GM12892 (cell line): ENCODE measurements around the gene FGF7.

Source experiments
- POLR2A ChIP-seq: IDR thresholded peaks from 2 replicates; pipeline ENCODE4 v1.6.1; 2011; ENCODE audit warnings: low read depth, low read length, control low read depth
- POLR2AphosphoS5 ChIP-seq: IDR thresholded peaks from 2 replicates; pipeline ENCODE4 v1.6.1; 2011; ENCODE audit warnings: low read depth, low read length, control low read depth

GRCh38 chr15:49462232-49462844 is 39.3 kb downstream of the FGF7 start:
- TF ChIP-seq POLR2A (no peak), POLR2AphosphoS5 (no peak)
